ENCODE data around the gene TTN.

TTN gene

GRCh38 chr2:178521304-178522150 is 285.7 kb downstream of the TTN start:
- Mint-ChIP-seq H3K27ac (peak overlapping the region; percentile 67), H3K9me3 (peaks cover 1% of the 10 kb centered on the region), H3K36me3 (peaks cover 12% of the 10 kb centered on the region), H3K4me3 (peak overlapping the region; percentile 47), H3K4me1 (peaks cover 18% of the 10 kb centered on the region), H3K27me3 (no peaks in the 10 kb centered on the region)
- DNase-seq (ENCODE audit: low spot score in 2 of 2) (no peak), ATAC-seq (ENCODE audit: low read depth) (no peak)

- Mint-ChIP-seq H3K4me3 (no peak overlapping the region), H3K27me3 (no peaks in the 10 kb centered on the region), H3K9me3 (peaks cover 1% of the 10 kb centered on the region), H3K36me3 (peaks cover 8% of the 10 kb centered on the region), H3K27ac (no peak overlapping the region), H3K4me1 (peaks cover 6% of the 10 kb centered on the region)
- ATAC-seq (ENCODE audit: low read depth) (no peak), DNase-seq (ENCODE audit: low spot score in 2 of 2) (no peak)
Observed at GRCh38 chr2:178517496-178517895, 289.7 kb downstream of the TTN start.

- Mint-ChIP-seq H3K27ac (no peak overlapping the region), H3K36me3 (peaks cover 11% of the 10 kb centered on the region), H3K9me3 (no peaks in the 10 kb centered on the region), H3K4me1 (no peaks in the 10 kb centered on the region), H3K27me3 (no peaks in the 10 kb centered on the region), H3K4me3 (no peak overlapping the region)
- no peak for ATAC-seq (ENCODE audit: low read depth)
- no peak for DNase-seq (ENCODE audit: low spot score in 2 of 2)
Observed at GRCh38 chr2:178514664-178515063, 292.6 kb downstream of the TTN start.

- no peaks in the 10 kb centered on the region for H3K9me3 Mint-ChIP-seq
- H3K4me3 Mint-ChIP-seq, result no peak overlapping the region
- no peak overlapping the region for H3K27ac Mint-ChIP-seq
- no peaks in the 10 kb centered on the region for H3K4me1 Mint-ChIP-seq
- DNase-seq (ENCODE audit: low spot score in 2 of 2) (no peak), ATAC-seq (ENCODE audit: low read depth) (no peak)
- peaks cover 14% of the 10 kb centered on the region for H3K36me3 Mint-ChIP-seq
- H3K27me3 Mint-ChIP-seq, result no peaks in the 10 kb centered on the region
Observed at GRCh38 chr2:178513876-178514275, 293.3 kb downstream of the TTN start.

- peaks cover 16% of the 10 kb centered on the region for H3K36me3 Mint-ChIP-seq
- no peak for DNase-seq (ENCODE audit: low spot score in 2 of 2)
- ATAC-seq (ENCODE audit: low read depth), result no peak
- peaks cover 2% of the 10 kb centered on the region for H3K4me1 Mint-ChIP-seq
- no peaks in the 10 kb centered on the region for H3K9me3 Mint-ChIP-seq
- H3K27me3 Mint-ChIP-seq, result no peaks in the 10 kb centered on the region
- H3K4me3 Mint-ChIP-seq, result no peak overlapping the region
- no peak overlapping the region for H3K27ac Mint-ChIP-seq
Observed at GRCh38 chr2:178512484-178512883, 294.7 kb downstream of the TTN start.

GRCh38 chr2:178510384-178510783 is 296.8 kb downstream of the TTN start:
- no peak overlapping the region for H3K27ac Mint-ChIP-seq
- H3K4me3 Mint-ChIP-seq, result no peak overlapping the region
- H3K4me1 Mint-ChIP-seq, result peaks cover 2% of the 10 kb centered on the region
- ATAC-seq (ENCODE audit: low read depth) (no peak), DNase-seq (ENCODE audit: low spot score in 2 of 2) (no peak)
- H3K36me3 Mint-ChIP-seq, result peaks cover 16% of the 10 kb centered on the region
- no peaks in the 10 kb centered on the region for H3K27me3 Mint-ChIP-seq
- H3K9me3 Mint-ChIP-seq, result no peaks in the 10 kb centered on the region

- H3K27ac Mint-ChIP-seq, result no peak overlapping the region
- DNase-seq (ENCODE audit: low spot score in 2 of 2) (no peak), ATAC-seq (ENCODE audit: low read depth) (no peak)
- H3K27me3 Mint-ChIP-seq, result no peaks in the 10 kb centered on the region
- H3K9me3 Mint-ChIP-seq, result no peaks in the 10 kb centered on the region
- H3K4me1 Mint-ChIP-seq, result peaks cover 2% of the 10 kb centered on the region
- H3K36me3 Mint-ChIP-seq, result peaks cover 14% of the 10 kb centered on the region
- no peak overlapping the region for H3K4me3 Mint-ChIP-seq
Observed at GRCh38 chr2:178508646-178509045, 298.6 kb downstream of the TTN start.

GRCh38 chr2:178506949-178507348 is 300.3 kb downstream of the TTN start:
- peaks cover 2% of the 10 kb centered on the region for H3K4me1 Mint-ChIP-seq
- DNase-seq (ENCODE audit: low spot score in 2 of 2) (no peak), ATAC-seq (ENCODE audit: low read depth) (no peak)
- H3K27ac Mint-ChIP-seq, result no peak overlapping the region
- no peaks in the 10 kb centered on the region for H3K9me3 Mint-ChIP-seq
- H3K36me3 Mint-ChIP-seq, result peaks cover 17% of the 10 kb centered on the region
- H3K4me3 Mint-ChIP-seq, result no peak overlapping the region
- no peaks in the 10 kb centered on the region for H3K27me3 Mint-ChIP-seq

- DNase-seq (ENCODE audit: low spot score in 2 of 2), result no peak
- Mint-ChIP-seq H3K27ac (no peak overlapping the region), H3K9me3 (no peaks in the 10 kb centered on the region), H3K4me3 (no peak overlapping the region), H3K27me3 (no peaks in the 10 kb centered on the region), H3K36me3 (peaks cover 17% of the 10 kb centered on the region), H3K4me1 (peaks cover 2% of the 10 kb centered on the region)
- no peak for ATAC-seq (ENCODE audit: low read depth)
Observed at GRCh38 chr2:178506524-178506923, 300.7 kb downstream of the TTN start.

- no peak for DNase-seq (ENCODE audit: low spot score in 2 of 2)
- Mint-ChIP-seq H3K4me1 (peaks cover 2% of the 10 kb centered on the region), H3K27ac (no peak overlapping the region), H3K4me3 (no peak overlapping the region), H3K36me3 (peaks cover 17% of the 10 kb centered on the region), H3K27me3 (no peaks in the 10 kb centered on the region), H3K9me3 (no peaks in the 10 kb centered on the region)
- no peak for ATAC-seq (ENCODE audit: low read depth)
Observed at GRCh38 chr2:178506101-178506500, 301.1 kb downstream of the TTN start.

GRCh38 chr2:178502751-178503150 is 304.5 kb downstream of the TTN start:
- Mint-ChIP-seq H3K4me1 (peaks cover 4% of the 10 kb centered on the region), H3K36me3 (peaks cover 23% of the 10 kb centered on the region), H3K9me3 (no peaks in the 10 kb centered on the region), H3K4me3 (no peak overlapping the region), H3K27me3 (no peaks in the 10 kb centered on the region), H3K27ac (no peak overlapping the region)
- ATAC-seq (ENCODE audit: low read depth) (no peak), DNase-seq (ENCODE audit: low spot score in 2 of 2) (no peak)

GRCh38 chr2:178499640-178500039 is 307.6 kb downstream of the TTN start:
- no peak overlapping the region for H3K4me3 Mint-ChIP-seq
- no peak for DNase-seq (ENCODE audit: low spot score in 2 of 2)
- H3K36me3 Mint-ChIP-seq, result peaks cover 34% of the 10 kb centered on the region
- ATAC-seq (ENCODE audit: low read depth), result no peak
- H3K27me3 Mint-ChIP-seq, result no peaks in the 10 kb centered on the region
- H3K9me3 Mint-ChIP-seq, result no peaks in the 10 kb centered on the region
- H3K27ac Mint-ChIP-seq, result no peak overlapping the region
- H3K4me1 Mint-ChIP-seq, result peaks cover 6% of the 10 kb centered on the region

- H3K27ac Mint-ChIP-seq, result no peak overlapping the region
- DNase-seq (ENCODE audit: low spot score in 2 of 2), result no peak
- no peak overlapping the region for H3K4me3 Mint-ChIP-seq
- H3K27me3 Mint-ChIP-seq, result no peaks in the 10 kb centered on the region
- H3K4me1 Mint-ChIP-seq, result peaks cover 6% of the 10 kb centered on the region
- peaks cover 37% of the 10 kb centered on the region for H3K36me3 Mint-ChIP-seq
- ATAC-seq (ENCODE audit: low read depth), result no peak
- H3K9me3 Mint-ChIP-seq, result no peaks in the 10 kb centered on the region
Observed at GRCh38 chr2:178498137-178498536, 309.1 kb downstream of the TTN start.

GRCh38 chr2:178496049-178496448 is 311.2 kb downstream of the TTN start:
- peaks cover 32% of the 10 kb centered on the region for H3K36me3 Mint-ChIP-seq
- peaks cover 6% of the 10 kb centered on the region for H3K4me1 Mint-ChIP-seq
- ATAC-seq (ENCODE audit: low read depth) (no peak), DNase-seq (ENCODE audit: low spot score in 2 of 2) (no peak)
- no peaks in the 10 kb centered on the region for H3K27me3 Mint-ChIP-seq
- H3K9me3 Mint-ChIP-seq, result no peaks in the 10 kb centered on the region
- H3K4me3 Mint-ChIP-seq, result no peak overlapping the region
- no peak overlapping the region for H3K27ac Mint-ChIP-seq

GRCh38 chr2:178491612-178492011 is 315.6 kb downstream of the TTN start:
- no peak for ATAC-seq (ENCODE audit: low read depth)
- Mint-ChIP-seq H3K9me3 (no peaks in the 10 kb centered on the region), H3K27ac (peak overlapping the region; percentile 59), H3K4me3 (no peak overlapping the region), H3K4me1 (peaks cover 11% of the 10 kb centered on the region), H3K27me3 (no peaks in the 10 kb centered on the region), H3K36me3 (peaks cover 41% of the 10 kb centered on the region)
- DNase-seq (ENCODE audit: low spot score in 2 of 2), result no peak
